Ramos (cell line): ENCODE measurements around the gene PP2D1.

Source experiments
- in situ Hi-C: fragments of 300-500 bp; cut with MboI; formaldehyde crosslinking; loops from one replicate; pipeline ENCODE4 v1.14.3; 2022; ENCODE audit warnings: low sequenced_read_pairs; ENCODE audit not compliant: unreplicated experiment

PP2D1 gene, protein sequence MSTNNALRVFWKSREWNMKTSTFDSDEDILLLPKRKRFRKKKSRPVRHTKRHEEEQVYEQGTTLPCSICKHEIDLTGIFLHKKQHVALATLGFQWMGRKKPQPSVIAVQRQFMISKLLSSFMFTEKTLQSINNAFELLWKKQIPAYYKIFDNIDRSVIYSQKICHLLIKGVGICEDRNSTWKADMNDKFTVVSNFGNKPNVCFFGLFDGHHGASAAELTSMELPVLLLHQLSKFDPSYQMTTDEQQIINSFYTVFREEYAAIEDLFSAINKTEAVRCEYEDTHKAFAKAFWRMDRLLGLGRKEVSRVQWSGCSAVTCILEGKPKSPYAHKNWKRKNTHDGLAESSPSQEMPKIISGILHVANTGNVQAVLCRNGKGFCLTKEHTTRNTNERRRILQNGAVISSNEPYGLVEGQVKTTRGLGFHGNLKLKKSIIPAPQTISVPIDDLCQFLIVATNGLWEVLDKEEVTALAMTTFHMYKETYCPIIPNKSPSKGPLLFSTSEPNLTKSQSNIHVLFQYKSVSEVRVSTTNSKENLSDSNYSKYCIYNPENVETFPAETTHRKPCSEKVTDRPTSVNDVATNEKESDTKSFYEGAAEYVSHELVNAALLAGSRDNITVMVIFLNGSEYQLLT

DNA sequence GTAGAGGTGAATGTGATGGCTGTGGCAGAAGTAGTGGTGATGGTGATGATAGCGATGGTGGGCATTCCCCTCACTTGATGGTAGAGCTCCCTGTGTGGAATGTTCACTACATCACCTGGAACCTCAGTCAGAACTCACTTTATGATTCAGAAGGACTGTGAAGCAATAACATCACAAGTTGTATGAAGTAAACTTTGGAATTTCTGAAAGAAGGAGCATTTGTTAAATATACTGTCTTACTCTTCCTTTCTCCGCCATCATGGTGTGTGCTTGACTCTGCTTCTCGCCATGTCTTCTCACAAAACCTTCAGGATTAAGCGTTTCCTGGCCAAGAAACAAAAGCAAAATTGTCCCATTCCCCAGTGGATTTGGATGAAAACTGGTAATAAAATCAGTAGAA is at the start of gene PP2D1:
Gene PP2D1 (minus strand): TSS at position 101 of the 400 bp plus-strand sequence. CDS start 192 bp downstream, outside the sequence.
- in situ Hi-C loops = no loop called here

DNA sequence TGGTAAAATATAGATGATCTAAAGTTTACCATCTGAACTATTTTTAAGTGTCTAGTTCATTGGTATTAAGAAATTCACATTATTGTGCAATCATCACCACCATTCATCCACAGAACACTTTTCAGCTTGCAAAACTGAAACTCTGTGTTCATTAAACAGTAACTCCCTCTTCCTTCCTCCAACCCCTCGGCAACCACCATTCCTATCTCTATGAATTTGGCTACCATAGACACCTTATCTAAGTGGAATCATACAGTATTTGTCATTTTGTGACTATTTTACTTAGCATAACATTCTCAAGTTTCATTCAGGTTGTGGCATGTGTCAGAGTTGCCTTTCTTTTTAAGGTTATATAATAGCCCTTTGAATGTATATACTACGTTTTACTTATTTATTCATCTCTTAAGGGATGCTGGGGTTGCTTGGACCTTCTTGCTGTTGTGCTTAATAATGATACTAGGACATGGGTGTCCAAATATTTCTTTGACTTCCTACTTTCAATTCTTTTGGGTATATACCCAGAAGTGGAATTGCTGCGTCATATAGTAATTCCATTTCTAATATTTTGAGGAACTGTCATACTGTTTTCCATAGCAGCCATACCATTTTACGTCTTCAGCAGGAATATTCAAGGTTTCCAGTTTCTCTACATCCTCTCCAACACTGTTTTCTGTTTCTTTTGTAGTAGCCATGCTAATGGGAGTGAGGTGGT is 49.1 kb upstream of the PP2D1 start:
- in situ Hi-C loops = no loop called here

DNA sequence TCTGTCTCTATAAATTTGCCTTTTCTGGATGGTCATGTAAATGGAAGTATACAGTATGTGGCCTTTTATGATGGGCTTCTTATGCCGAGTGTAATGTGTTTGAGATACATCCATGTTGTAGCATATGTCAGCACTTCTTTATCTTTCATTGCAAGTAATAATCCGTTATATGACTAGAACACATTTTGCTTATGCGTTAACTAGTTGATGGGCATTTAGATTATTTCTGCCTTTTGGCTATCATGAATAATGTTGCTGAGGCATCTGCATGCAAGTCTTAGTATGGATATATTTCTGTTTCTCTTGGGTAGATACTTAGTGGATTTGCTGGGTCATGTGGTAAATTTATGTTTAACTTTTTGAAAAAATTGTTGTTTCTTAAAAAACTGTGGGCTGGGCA is 47.9 kb upstream of the PP2D1 start:
- in situ Hi-C loops = no loop called here

DNA sequence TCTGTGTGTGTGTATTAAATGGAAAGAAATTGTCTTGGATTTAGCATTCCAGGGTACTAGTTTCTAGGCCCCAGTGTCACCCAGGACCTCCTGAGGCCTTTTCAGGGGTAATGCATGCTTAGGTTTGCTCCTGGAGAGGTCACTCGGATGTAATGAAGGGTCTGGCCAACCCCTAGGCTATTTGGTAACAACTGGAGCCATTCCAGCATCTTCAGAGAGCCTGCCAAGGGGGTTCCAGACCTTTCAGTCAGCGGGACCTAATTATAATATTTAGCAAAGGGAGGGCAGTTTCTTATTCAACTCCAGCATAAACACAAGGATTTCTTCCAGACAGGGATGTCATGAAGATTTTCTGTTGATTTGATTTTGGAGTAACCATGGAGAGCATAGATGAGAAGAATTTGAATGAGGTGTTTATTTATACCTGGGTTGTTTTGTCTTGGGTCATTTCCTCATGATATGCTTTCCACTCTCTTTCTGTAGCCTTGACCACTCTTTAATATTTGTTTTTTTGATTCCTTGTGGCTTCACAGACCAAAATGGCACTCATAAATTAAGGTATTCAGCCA is 45.6 kb upstream of the PP2D1 start:
- in situ Hi-C loops = no loop called here

DNA sequence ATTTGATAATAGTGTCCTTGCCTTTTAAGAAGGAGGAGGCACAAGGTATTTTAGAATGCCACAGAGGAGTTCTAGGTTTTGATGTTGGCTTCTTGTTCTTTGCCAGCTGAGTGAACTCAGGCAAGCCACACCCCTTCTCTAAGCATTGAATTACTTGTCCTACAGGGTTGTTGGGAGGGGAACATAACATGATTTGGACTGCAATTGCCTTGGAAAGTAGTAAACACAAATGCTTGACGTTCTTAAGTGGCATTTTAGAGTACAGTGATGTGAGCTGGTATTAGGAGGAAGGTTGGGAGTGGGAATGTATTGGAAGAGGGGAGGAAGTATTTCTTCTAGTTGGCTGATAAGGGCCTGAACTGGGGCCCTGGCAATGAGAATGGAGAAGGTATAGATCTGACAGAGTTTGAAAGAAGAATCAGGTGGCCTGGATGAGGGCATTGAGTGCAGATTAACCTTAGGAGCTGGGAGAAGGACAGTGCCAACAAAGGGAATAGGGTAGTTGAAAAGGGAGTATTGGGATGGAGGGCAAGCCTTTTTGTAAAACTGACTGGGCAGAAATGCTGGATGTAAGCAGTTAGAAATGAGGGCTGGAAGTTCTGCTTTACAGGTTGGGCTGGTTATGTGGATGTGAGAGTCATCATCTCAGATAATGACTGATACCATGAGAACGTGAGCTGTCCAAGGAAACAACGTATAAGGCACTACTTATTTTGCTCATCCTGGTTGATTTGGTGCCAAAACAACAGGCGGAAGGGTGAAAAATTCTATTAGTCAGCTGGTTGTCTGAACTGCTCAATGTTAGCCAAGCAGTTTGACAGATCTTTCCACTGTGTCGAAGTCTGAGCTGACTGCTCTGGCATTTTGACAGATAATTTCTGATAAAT is 44.9 kb upstream of the PP2D1 start:
- in situ Hi-C loops = no loop called here

DNA sequence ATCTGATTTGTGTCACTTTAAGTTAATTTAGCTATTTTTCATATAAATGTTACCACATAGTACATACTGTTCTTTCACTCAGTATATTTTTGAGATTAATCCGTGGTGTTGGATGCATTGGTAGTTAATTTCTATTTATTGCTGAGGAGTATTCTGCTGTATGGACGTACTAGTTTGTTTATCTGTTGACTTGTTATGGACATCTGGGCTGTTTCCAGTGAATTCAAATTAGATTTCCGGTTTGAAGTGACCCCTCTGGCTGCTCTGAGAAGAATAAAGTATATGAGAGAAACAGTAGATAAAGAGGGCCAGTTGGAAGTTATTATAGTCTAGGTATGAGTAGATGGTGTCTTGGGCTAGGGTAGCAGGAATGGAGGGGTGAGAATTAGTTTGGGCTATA is 43.8 kb upstream of the PP2D1 start:
- in situ Hi-C loops = no loop called here

DNA sequence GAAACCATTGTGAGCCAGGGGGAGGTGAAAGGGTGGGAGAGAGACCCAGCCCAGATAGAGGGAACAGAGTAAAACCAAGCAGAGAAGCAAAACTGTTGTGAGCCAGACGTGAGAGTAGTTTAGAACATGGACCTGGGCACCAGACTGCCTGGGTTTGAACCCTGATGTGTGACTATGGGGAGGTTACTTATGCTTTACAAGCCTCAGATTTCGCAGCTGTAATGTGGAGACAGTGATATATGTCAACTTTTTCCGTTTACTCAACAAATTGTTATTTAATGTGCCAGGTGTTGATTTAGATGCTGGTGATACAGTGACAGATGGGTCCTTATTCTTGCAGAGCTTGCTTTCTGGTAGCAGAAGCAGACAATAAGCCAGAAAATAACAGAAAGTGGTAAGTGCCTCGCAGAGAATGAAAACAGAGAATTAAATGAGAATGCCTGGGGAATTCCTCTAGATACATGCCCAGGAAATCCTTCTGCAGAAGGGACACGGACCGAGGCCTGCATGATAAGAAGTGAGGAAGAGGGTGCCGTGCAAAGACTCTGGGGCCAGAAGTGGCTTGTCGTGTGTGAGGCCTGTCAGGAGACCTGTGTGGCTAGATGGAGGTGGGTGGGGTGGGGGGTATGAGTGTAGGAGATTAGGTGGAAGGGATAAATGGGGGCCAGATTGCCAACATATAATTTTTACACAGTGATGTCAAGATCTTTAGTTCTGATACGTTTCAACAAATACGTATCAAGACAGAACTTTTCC is 43.1 kb upstream of the PP2D1 start:
- in situ Hi-C loops = no loop called here

DNA sequence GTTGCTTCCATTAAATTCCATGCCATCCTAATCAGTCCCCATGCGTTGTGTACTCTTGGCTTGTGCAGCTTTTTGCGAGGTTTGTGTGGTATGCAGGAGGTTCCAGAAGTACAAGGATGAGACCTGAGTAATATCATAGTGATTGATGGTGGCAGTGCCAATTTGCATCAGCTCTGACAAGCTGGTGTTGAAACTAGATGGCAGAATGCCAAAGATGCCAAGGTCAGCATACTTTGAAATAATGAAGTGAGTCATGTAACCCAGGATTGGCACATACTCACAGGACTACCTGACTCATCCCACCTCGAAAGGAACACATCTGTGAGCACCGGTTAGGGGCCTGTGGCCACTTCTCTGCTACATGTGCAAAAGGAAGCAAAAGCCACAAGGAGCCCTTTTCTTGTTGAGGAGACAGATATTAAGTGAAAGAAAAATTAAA is 42.5 kb upstream of the PP2D1 start:
- in situ Hi-C loops = no loop called here

DNA sequence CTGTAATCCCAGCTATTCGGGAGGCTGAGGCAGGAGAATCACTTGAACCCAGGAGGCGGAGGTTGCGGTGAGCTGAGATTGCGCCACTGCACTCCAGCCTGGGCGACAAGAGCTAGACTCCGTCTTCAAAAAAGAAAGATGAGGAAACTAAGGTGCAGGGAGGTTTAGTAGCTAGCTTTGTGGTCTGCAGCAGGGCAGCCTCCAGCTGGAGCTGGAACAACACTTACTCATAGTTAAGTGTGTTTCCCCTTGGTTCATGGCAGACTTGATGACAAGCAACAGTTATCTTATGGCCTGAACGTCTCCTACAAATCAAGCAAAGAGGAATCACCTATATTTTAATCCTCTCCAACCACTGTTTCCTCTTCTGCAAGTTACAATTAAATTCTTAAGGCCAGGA is 40.8 kb upstream of the PP2D1 start:
- in situ Hi-C loops = no loop called here

DNA sequence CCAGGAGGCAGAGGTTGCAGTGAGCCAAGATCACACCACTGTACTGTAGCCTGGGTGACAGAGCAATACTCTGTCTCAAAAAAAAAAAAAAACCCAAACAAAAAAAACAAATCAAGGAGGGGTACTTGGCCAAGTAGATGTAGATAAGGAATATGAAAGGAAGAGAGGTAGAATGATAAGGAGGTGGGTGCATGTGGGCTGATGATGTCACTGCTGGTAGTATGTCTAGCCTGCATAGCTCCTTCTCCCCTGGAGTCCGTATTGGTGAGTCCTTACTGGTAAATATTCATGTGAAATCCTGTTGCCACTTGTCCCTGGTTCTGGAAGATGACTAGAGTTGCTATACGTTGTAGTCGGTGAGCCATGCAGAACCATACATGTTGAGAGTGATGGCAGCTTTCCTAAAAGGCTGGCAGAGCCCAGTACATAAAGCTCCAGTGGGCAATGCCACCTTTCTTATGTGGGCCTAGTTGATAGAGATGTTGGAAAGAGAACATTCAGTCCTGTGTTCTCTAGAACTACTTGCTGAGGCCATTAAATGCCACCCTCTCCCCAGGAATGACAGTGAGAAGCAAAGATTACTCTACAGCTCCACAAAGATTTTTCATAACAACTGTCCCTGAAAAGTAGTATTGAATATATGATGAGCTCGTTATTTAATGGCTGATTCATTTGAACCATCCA is 39.2 kb upstream of the PP2D1 start:
- in situ Hi-C loops = no loop called here

DNA sequence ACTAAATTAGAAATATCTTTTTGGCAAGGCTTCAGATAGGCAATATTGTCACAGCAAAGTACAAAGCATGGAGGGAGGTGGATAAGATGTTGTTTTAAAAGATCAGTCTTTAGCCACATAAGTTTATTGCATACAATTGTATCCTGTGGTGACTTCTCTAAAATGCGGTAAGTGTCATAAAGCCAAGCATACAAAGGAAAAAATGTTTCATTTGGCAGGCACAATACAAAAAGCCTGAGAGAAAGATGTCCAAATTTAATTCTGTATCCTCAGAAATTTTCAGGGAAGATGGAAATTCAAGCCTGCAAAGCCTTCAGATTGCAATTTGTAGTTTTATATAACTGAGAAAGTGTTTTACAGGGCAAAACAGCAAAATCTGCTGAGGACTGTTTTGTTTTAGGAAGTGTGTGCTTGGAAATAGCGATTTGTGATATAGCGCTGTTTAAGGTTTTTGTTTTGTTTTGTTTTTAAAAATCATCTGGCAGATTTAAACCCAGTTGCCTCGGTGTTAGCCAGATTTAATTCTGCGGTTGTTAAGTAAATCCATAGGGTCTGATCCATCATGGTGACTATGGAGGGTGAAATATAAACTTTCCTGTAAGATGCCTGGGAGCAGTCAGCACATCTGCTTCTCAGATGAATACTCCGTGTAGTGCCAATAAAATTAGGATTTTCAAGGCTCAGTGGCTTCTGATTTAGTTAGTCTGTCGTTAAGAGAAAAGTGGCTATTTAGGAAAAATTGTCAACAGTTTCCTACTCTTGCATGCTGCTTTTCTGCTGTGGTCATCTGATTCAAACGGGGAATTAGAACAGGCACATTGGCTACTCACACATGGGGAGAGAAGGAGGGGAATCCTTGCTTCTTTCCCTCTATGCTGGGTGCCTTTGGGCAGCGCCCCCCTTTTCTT is 36.2 kb upstream of the PP2D1 start:
- in situ Hi-C loops = loop anchor here (10.0 kb wide), 1 partner anchor 137 kb away; the partner anchor contains the start of gene SGO1

DNA sequence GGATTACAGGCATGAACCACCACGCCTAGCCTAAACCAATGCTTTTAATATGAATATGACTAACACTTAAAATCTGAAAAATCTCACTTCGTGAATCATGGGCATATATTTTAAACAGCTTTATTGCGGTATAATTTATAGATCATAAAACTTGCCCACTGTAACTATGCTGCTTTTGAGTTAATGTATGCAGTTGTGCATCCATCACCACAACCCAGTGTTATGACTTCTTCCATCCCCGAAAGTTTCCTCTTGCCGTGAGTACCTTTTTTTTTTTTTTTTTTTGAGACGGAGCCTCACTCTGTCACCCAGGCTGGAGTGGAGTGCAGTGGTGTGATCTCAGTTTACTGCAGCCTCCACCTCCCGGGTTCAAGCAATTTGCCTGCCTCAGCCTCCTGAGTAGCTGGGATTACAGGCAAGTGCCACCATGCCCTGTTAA is 35.3 kb upstream of the PP2D1 start:
- in situ Hi-C loops = loop anchor here (10.0 kb wide), 1 partner anchor 137 kb away; the partner anchor contains the start of gene SGO1

DNA sequence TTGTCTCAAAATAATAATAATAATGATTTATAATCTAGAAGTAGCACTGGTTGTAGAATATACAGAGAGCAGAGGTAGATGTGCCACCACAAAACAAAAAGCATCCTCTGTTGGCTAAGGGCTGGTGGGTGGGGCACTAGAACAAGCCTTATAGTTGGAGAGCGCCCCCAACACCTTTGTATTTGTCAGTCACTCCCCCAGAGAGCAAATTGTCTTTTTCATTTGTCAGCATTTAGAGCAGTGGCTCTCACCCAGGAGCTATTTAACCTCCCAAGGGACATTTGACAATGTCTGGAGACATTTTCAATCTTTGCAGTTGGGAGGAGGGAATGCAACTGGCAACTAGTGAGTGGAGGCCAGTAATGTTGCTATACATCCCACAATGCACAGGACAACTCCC is 34.5 kb upstream of the PP2D1 start:
- in situ Hi-C loops = loop anchor here (10.0 kb wide), 1 partner anchor 138 kb away; the partner anchor contains the start of gene SGO1

DNA sequence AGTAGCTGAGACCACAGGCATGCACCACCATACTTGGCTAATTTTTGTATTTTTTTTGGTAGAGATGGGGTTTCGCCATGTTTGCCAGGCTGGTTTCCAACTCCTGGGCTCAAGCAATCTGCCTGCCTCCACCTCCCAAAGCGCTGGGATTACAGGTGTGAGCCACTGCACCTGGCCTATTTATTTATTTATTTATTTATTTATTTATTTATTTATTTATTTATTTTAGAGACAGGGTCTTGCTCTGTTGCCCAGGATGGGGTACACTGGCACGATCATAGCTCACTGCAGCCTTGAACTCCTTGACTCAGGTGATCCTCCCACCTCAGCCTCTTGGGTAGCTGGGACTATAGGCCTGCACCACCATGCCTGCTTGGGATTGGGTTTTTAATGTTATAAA is 33.1 kb upstream of the PP2D1 start:
- in situ Hi-C loops = loop anchor here (10.0 kb wide), 1 partner anchor 140 kb away; the partner anchor contains the start of gene SGO1

DNA sequence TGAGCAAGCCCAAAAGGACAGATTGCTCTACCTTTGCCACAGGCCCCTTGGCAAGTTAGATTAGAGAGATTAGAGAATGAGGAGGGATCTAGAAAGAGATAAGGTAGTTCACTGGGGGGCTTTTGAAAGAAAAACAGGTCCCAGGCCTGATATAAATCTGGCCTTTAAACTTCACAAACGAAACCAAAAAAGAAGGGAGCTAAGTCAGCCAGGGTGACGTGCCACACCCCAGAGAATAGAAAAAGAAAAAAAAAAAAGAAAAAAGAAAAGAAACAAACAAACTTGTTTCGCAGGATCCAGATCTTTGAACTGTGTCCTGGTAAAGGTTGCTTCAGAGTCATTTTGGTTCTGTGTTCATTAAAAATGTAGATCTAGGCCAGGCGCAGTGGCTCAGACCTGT is 31.8 kb upstream of the PP2D1 start:
- in situ Hi-C loops = loop anchor here (10.0 kb wide), 1 partner anchor 141 kb away; the partner anchor contains the start of gene SGO1

DNA sequence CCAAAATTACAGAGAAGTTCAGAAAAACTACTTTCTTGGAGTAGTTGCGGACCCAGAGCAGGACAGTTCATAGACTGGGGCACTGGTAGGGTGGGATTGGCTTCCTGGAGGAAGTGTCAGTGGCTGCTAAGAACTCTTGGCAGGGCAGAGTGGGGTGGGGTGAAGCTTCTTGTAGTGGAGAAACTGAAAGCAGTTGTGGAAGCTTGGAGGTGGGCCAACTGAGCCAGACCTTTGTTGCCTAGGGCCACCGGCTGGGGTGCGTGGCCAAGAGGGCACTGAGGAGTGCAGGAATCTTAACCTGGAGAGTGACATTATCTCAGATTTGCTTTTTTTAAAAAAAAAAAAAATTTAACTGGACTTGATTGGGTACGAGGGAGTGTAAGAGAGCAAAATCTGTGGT is 31.3 kb upstream of the PP2D1 start:
- in situ Hi-C loops = loop anchor here (10.0 kb wide), 1 partner anchor 141 kb away; the partner anchor contains the start of gene SGO1

DNA sequence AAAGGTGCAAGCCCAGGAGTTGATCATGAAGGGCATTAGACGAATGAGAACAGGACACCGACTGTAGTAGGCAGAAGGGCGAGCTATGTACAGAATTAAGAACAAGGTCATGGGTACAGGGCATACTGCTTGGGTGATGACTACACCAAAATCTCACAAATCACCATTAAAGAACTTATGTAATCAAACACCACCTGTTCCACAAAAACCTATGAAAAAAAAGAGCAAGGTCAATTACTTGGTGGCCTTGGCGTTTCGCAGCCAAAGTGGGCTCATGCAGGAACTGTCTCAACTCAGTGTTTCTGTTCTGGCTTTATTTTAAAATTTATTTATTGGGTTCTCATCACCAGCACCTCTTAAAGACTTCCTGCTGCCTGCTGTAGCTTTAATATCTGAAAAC is 30.3 kb upstream of the PP2D1 start:
- in situ Hi-C loops = loop anchor here (10.0 kb wide), 1 partner anchor 142 kb away; the partner anchor contains the start of gene SGO1
